Cerebellar cortex (tissue), 1 donor: ENCODE data around the gene MEIKIN.

Experiments
- DNase-seq: peaks from one replicate; pipeline ENCODE4 v3.0.0-alpha.2; 2015; ENCODE audit warnings: low spot score

The MEIKIN gene

GRCh38 chr5:131769336-131769735, 176.1 kb downstream of the MEIKIN start:
- DNase-seq: no peak

DNA sequence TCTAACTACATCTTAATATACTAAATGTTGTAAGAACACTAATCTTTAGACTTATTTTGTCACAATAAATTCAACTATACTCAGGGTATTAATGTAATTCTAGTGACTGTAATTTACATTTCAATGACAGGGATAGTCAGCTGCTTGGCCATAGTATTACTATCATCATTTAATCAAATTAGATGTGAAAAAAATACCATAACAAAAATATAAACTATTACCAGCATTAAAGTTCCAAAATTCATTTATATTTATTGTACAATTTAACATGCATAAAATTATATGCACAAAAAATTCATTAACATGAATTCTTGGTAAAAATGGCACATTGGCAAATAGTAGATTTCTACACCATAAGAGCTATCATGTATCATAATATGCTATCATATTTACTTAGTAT, 177.6 kb downstream of the MEIKIN start:
- DNase-seq: no peak

DNA sequence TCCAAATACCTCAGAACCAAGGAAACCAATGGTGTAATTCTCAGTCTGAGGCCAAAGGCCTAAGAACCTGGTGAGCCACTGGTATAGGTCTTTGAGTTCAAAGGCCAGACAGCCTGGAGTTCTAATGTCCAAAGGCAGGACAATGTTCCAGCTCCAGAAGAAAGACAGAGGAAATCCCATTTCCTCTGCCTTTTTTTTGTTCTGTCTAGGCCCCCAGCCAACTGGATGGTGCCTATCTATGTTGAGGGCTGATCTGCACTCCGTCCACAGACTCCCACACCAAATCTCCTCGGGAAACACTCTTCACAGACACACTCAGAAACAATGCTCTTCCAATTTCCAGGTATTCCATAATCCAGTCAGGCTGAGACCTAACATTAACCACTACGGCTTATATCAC, 178.8 kb downstream of the MEIKIN start:
- DNase-seq: no peak

DNA sequence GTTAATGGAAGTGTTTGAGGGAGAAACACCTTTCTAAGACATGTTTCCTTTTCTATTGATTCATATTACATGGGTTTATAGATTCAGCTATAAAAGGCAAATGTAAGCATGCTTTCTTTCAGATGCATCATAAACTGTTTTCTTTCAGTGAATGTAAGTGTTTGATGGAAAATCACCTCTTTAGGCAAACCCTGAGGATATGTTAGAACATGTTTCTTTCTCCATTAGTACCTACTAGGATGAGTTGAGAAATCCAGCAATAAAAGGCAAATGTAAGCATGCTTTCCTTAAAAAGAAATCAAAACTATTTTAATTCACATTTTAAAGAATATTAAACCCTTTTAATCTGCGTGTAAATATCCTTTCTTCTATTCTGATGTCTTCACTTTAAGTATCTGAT, 180.2 kb downstream of the MEIKIN start:
- DNase-seq: no peak

- DNase-seq: no peak
These were observed 181.5 kb downstream of the MEIKIN start for GRCh38 chr5:131763968-131764367.

DNA sequence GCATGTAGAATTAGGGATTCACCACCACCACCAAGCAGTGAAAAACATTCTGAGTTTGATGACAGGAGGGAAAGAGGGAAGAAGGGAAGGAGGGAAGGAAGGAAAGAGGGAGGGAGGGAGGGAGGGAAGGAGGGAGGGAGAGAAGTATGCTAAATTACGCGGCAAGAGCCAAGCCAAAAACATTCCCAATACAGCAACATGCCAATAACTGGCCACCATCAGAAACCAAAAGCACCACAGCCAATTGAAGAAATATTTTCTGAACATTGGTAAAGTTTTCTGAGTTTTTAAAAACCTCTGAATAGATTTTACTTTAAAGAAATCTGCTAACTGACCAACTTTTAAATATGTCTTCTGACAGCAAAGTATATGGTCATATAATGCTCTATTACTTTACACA, 184.7 kb downstream of the MEIKIN start:
- no peak for DNase-seq

DNA sequence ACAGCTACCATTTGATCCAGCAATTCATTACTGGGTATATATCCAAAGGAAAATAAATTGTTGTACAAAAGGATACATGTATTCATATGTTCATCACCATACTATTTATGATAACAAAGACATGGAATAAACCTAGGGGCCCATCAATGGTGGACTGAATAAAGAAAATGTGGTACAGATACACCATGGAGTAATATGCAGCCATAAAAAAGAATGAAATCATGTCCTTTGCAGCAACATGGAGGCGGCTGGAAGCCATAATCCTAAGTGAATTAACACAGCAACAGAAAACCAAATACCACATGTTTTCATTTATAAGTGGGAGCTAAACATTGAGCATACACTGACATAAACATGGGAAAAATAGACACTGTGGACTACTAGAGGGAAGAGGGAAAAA, 185.8 kb downstream of the MEIKIN start:
- no peak for DNase-seq

GRCh38 chr5:131758520-131758900, 187.0 kb downstream of the MEIKIN start:
- DNase-seq: no peak

- DNase-seq: no peak
These were observed 187.5 kb downstream of the MEIKIN start for GRCh38 chr5:131757830-131758519.
